HG02884 (cell line): ENCODE results near the gene CLCN3.
A peak's percentile ranks its signal among the peaks of the same experiment; 100 is the strongest.
"Not testable (repeated sequence)": the region's sequence is repeated elsewhere in the genome, so short reads cannot be mapped to it uniquely, and the experiment has no call there.

Source experiments
- ATAC-seq: cut with Tn5 transposase; IDR thresholded peaks from one replicate; pipeline ENCODE4 v1.9.1; 2021; ENCODE audit warnings: mild to moderate bottlenecking, moderate library complexity; ENCODE audit not compliant: unreplicated experiment

Gene CLCN3

DNA sequence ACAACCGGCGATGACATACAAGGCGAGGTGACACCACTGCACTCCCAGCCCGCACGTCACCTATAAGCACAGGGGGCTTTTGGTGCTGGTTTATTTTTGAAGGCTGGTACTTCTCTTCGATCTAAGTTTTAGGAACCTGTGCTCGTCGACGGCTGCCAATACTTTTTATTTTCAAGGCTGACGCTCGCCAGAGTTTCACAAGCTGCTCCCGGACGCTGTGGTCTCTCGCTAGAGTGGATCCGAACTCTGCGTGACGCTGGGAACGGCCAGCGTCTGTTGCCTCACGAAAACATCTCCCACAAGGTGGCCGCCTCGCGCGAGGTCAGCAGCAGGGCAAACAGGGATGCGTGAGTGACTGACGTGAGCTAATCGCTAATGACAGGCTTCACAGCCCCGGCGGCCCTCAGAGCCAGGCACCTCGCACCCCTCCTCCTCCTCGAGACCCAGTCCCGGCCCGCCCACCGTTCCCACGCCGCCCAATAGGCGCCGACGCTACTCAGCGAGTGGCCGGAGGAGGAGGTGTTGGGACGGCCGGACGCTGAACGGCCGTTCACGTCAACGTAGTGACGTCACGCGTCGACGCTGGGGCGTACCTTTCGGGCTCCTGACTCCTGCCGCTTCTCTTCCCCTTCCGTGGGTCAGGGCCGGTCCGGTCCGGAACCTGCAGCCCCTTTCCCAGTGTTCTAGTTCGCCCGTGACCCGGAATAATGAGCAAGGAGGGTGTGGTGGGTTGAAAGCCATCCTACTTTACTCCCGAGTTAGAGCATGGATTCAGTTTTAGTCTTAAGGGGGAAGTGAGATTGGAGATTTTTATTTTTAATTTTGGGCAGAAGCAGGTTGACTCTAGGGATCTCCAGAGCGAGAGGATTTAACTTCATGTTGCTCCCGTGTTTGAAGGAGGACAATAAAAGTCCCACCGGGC is at the start of gene CLCN3:
CLCN3 (plus strand) TSS at position 621 of the 922 bp plus-strand sequence. CDS start 15,351 bp downstream, outside the sequence.
- ATAC-seq, result peak; percentile 90

DNA sequence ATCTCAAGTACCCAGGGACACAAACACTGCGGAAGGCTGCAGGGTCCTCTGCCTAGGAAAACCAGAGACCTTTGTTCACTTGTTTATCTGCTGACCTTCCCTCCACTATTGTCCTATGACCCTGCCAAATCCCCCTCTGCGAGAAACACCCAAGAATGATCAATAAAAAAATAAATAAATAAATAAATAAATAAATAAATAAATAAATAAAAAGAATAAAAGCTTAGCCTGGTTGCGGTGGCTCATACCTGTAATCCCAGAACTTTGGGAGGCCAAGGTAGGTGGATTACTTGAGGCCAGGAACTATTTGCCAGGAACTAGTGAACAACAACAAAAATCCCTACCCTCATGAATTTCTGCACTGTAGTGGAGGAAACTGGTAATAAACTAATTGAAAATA is 49.4 kb upstream of the CLCN3 start:
- not testable (repeated sequence) for ATAC-seq

DNA sequence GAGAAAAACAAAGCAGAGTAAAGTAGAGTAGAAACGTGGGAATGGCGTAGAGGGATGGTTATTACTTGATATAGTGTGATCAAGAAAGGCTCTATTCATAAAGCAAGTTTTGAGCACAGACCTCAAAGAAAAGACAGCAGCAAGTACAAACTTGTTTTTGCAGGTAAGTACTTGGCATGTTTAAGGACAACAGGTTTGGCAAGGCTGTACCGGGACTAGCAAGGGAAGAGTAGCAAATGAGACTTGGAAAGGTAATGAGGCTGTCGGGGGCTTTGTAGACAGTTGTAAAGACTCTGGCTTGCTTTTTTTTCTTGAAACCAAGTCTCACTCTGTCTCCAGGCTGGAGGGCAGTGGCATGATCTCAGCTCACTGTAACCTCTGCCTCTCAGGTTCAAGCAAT is 48.9 kb upstream of the CLCN3 start:
- ATAC-seq, result no peak

DNA sequence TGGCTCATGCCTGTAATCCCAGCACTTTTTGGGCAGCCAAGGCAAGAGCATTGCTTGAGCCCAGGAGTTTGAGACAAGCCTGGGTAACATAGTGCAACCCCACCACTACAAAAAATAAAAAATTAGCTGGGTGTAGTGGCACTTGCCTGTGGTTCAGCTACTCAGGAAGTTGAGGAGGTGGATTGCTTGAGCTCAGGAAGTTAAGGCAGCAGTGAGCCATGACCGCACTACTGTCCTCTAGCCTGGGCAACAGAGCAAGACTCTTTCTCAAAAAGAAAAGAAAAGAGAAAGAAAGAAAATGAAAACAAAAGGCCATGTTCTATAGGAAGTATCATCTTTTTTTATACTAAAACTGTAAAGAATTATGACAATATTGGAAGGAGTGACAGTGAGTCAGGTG is 46.5 kb upstream of the CLCN3 start:
- ATAC-seq, result no peak

DNA sequence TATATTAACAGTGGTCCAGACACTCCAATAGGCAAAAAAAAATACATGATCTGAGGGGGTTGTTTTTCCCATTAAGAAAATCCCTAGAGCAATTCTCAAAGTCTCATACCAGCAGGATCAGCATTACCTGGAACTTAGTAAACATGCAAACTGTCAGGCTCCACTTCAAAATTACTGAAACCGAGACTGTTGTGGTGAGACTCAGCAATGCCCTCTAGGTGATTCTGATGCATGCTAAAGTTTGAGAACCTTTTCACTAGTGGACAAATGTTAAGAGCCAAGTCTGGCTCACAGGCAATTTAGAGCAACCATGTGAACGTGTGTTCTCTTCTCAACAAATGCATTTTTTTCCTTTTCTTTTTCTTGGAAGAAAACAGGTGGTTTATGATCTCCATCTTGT is 38.2 kb upstream of the CLCN3 start:
- ATAC-seq, result peak; percentile 97

DNA sequence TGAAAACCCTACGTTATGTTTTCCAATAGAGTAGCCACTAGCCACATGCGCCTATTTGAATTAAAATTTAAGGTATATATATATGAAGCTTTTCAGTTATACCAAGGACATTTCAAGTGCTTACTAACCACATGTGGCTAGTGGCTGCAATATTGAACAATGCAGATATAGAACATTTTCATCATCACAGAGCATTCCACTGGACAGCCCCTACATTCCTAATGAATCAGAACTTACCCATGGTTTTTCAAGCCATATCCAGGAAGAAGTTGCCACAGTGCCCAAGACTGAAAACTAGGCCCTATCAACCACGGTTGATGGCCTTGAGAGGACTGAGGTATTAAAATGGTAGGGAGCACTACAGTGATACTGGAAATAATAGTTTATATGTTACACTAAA is 37.7 kb upstream of the CLCN3 start:
- no peak for ATAC-seq

DNA sequence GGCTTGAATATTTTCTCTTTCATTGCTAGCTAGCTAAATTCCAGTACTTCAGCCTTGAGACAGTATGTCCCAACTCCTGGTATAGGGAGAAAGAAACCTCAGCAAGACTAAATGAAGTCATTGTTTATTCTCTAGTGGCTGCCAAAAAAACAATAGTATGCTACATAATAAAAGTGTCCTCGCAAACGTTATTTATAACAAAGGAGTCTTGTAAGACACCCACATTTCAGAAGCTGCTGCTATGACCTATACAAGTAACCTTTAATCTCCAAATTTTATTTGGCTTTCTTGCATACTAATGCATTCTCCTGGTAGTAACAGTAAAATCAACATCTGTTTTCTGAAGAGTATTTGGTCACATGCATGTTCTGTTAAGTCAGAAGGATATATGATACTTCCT is 36.8 kb upstream of the CLCN3 start:
- no peak for ATAC-seq

DNA sequence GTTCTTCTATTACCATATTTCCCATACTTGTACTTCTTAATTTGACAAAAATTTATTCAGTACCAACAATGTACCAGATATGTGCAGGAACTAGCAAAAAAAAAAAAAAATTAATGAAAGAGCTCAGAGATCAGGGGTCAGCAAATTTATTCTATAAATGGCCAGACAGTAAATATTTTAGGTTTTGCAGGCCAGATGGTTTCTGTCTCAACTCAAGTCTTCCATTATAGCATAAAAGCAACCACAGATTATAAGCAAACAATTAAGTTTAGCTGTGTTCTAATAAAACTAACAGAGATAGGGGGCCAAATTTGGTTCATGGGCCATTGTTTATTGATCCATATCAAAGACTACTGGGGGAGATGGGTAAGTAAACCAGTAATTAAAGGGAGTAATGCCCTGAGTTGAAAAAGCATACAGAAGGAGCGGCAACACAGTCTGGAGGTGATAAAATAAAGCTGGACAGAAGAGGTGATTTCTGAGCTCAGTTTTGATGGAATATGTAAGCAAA is 27.3 kb upstream of the CLCN3 start:
- no peak for ATAC-seq

DNA sequence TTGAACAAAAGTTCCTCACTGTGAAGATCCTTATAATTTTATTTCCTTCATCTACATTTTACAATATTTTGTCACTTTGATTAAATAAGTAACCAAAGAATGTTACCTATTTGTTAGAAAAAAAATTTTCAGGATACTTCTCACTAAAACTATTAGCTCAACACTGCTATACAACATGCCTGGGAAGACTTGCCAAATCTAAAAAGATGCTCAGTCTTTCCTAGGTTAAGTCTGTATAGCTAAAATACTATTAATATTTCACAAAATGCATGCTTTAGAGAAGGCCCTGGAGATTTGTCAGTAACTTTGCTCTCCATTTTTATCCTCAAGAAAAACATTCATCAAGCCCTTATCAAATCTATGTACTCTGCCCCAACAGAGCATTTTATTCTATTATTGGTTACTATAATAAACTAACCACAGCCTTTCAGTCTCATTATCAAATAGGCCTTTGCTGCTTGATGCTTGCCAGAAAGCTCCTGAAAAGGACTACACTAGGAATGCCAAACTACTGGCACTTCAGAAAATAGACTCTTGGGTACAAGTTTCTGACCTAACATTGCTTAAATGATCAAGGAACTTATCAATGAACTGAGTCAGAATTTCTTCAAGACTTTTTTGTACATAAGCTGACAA is 25.7 kb upstream of the CLCN3 start:
- ATAC-seq, result no peak

DNA sequence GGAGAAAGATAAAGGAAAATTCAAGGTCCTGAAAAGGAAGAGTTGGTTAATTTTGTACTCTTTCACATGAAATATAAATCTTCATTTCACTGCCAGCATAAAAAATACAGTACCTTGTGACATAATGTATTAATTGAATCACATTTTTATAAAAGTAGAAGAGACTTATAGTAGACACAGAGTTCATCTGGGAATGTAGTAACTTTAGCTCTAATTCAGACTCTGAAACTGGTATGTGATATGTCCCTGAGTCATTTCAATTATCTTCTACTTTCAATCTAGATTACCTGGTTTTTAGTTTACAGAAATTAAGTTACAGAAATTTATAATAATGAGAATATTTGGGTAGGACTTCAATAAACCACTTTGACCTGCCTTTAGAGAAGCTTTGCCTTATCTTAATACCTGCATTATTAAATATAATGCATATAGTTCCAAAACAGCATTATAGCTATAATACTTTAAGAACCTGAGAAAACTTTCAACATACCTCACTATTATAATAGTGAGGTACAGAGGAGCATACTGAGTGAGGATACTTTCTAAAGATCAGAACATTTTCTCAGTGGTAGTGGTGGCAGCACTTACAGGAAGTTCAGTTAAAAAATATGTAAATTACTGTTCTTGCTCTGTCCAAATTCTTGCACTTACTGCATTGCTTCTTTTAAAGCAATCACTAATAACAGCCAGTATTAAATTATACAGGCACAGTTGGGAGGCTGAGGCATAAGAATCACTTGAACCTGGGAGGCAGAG is 19.2 kb upstream of the CLCN3 start:
- peak; percentile 46 for ATAC-seq

DNA sequence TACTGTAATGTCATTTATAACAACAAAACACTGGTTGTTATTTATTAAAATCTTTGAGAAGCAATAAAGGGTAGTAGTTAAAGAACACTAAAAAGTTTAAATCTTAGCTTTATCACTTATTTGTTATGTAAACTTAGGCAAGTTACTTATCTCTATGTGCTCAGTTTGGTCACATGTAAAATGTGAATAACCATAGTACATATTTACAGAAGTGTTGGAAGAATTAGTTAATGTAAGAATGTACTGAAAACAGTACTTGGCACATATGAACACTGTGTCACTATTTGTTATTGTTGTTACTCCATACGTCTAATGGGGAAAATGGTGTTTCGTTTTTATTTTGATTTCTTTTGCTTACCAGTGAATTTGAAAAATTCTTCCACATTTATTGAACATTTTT is 17.1 kb upstream of the CLCN3 start:
- ATAC-seq, result no peak

DNA sequence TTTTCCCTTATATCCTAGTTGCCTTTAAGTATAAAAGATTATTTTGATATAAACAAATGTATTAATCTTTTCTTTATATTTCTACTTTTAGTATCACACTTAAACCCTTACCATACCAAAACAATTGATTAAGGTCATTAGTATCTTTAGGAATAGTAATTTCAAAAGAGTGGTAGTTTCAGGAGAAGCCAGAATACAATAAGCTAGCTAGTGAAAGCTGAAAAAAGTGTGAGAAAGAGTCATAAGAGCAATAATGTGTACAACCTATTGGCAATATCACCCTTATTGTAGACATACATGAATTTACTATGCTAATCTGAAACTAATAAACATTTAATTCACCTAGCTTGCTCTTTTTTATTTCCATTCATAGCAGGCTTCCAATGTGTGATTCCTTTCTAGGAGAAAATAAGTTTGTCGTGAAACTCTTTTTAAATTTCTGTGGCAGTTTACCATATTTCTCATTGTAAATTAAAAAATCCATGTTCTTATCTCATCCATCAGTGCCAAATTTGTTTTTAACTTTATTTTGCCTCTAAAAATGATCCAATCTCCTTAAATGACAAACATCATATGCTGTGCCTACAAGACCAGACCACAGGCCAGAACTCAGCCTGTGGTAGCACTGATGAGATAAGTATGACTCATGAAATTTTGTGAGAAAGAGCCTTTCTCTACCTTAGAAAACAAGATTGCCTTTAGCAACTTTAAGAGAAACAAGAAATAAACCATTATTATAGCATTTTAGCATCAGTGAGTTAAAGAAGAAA is 16.1 kb upstream of the CLCN3 start:
- peak; percentile 78 for ATAC-seq

DNA sequence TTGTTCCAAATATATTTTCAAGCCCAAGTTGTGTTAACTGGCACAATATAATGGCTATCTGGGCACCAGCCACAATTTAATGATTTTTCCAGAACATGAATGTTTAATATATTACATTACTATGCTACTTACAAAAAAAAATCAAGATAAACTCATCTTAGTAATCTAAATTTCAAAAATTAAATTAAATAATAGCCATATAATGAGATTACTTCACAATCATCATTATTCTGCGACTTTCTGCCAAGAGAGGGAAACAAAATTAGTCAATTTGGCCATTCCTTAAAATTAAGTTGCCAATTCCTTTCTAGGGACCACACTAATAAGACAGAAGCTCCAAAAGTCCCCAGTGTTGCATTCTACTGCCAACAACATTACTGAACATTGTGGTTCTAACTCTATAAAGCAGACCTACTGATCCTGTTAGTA is 15.5 kb upstream of the CLCN3 start:
- ATAC-seq, result no peak

DNA sequence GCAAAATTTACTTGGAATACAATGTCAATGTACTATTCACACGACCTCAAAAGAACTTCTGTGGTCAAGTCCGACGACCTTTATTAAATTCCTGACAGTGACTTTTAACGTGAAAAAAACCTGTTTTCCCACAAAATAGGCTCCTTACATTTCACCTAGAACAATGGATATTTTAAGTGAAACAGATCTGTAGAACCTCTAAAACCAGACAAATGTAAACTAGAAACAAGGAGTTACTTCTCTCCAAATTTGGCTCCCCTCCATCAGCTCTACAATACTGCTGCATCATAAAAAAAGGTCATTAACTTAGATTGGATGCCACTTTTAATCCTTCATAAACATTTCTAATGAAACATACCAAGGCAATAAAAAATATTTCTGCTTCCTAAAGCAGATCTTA is 9.2 kb upstream of the CLCN3 start:
- no peak for ATAC-seq

DNA sequence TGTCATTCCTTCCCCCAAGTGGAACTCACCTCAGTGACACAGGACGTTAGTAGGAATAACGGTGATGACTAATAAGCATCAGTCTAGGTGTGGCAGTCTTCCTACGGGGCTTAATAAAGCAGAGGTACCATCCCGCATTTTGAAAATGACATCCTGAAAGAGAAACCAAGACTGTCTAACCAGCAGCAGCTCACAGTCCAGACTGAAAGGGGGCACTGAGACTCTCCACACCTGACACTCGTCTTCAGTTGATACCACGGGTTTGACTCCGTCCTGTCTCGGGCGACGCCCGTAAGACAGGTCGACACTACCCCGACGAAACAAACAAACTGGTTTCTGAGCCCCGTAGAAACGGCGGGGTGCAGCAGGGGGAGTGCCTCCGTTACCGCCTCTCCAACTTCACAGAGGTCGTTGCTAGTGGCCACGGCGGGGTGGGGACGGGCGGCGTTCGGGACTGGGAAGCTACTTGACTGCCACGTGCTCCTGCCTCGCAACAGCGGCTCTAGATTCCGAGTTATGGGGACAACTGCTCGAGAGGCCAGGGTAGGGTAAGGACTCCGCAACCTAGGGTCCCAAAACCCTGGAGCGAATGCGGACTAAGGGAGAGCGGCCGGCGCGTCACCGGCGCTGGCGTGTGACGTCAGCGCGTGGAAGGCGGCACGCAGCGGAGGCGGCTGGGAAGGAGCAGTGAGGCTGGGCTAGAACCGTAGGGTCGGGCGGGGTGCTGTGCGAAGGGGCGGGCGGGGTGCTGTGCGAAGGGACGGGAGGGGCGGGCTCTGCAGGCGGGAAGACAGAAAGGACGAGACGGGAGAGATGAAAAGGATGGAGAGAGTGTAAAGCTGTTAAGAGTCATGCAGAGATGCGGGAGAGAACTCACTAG is 8.1 kb upstream of the CLCN3 start, which contains the start of gene NEK1:
NEK1 (minus strand) TSS at position 593 of the 880 bp plus-strand sequence. CDS start 9,953 bp downstream, outside the sequence.
- ATAC-seq, result peak; percentile 88

DNA sequence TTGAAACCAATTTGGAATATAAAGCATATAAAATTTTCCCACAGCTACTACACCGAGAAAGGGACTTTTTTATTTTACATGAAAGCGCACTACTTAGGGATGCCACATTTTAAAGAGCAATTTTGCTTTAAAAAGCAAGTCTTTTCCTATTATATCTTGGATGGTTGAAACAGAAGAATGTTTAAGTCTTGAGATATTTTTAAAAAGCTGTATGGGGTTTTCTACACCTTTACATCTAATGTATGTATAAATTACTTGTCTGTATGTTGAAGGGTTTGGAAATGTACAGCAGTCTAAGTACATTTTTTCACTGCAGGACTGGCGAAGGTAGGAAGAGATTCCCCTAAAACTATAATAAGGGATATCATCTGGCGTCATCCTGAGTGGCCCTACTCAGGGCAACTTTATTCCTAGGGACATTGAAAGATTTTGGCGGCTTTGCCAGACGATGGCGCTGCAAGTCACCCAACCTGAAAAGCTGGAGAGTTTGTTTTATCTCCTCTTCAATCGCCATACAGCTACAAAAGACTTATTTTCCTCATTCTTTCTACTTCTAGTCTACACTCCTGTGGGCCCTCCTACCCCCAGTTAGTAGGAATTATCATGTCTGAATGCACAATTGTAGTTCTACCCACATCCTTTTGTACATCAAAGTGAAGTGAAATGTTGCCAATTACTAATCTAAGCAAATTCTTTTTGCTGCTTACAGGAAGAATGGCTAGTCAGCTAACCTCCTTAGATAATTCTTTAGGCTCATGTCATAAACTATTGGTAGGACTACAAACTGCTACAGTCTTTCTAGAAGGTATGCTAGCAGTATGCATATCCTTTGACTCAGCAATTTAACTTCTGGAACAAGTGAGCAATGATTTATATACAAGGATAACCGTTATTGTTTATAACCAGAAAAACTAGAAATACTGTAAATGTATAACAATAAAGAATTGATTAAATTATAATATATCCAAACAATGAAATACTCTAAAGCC is 7.2 kb upstream of the CLCN3 start:
- ATAC-seq, result peak; percentile 29

DNA sequence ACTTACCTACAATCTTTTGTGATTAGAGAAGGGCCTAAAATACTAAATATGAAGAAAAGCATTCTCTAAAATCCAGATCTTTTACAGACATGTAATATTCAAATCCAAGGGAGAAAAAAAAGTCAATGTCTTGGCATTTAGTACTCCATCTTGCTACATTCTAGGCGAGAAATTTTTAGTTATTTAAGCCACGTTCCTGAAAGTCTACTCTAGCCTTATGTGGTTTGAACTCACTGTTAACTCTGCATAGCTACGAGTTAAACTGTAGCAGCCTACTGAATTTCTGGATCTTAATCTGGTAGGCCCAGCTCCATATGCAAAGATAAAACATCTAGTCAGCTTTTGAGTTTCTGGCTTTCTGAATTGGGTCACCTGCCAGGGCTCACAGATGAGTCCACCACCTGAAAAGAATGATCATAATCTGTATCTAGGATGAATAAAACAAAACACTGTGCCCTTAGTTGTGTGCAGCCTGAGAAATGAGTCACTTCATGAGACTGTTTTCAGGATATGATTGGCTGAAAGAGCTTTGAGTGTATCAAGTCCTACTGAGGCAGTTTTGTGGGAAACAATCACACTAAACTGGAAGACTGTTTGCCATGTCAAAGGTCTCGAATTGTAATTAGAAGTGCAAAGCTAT is 4.8 kb upstream of the CLCN3 start:
- no peak for ATAC-seq

DNA sequence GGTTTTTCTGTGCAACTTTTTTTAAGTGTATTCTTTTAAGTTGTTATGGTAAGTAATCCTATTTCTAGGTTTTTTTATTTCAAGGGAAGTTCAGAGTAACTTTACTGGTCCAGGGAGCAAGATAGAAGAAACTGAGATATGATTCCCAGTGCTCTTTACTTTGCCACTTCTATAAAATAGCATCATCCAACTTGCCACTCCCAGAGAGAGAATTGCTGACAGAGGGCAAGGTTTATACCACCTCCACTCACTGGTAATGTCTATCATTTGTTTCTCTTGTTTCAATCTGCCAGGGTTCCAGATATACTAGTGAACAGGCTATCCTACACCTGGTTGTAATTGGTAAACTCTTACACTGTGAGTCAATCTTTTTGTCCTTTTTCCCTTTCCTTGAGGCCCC is 3.5 kb upstream of the CLCN3 start:
- ATAC-seq, result no peak
